NCI-H146 treated with DMSO at 0.1 percent for 48 hours (cell line): Measurements from ENCODE around the gene ZNF155.
A peak's percentile ranks its signal among the peaks of the same experiment; 100 is the strongest.

Experiments used
- DNase-seq: peaks from one replicate; lab custom pipeline; 2025; ENCODE audit not compliant: unreplicated experiment; lab: John Stamatoyannopoulos, UW

The ZNF155 gene

DNA sequence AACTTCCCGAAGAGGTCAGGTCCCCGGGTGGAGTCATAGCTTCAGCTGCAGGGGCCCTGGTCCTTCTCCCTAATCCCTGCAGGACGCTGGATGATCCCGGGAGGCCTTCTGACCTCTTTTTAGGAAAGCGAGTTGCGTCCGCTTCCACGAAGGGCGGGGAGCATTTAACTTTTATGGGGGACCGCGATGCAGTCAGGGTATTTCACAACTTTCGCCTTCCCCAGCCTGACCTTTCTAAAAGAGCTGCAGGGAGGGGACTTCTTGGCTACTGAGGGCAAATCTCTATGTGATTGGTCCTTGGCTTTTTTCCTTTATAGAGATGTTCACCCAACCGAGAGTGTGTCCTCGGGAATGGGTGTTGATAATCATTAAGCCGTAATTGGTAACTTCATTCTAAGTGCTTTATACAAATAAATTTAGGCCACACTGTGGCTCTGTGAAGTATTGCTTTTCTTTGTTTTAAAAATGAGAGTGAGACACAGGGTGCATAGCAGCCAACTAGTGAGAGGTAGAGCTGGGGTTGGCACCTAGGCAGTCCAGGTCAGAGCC is 19.5 kb downstream of the ZNF155 start:
- no peak for DNase-seq

DNA sequence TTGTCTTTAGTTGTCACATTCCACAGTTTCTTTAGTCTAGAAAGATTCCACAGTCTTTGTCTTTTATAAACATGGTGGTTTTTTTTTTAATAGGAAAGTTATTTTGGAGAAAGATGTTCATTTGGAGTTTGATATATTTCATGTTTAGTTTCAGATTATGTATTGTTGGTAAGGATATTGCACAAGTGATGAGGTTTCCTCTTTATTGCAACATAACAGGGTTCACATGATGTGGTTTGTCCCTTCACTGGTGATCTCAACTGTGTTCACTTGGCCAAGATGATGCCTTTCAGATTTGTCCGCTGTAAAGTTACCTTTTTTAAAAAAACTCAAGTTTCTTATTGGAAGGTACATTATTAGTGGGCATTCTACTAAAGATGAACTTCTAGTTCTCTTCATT is 22.0 kb downstream of the ZNF155 start:
- no peak for DNase-seq

DNA sequence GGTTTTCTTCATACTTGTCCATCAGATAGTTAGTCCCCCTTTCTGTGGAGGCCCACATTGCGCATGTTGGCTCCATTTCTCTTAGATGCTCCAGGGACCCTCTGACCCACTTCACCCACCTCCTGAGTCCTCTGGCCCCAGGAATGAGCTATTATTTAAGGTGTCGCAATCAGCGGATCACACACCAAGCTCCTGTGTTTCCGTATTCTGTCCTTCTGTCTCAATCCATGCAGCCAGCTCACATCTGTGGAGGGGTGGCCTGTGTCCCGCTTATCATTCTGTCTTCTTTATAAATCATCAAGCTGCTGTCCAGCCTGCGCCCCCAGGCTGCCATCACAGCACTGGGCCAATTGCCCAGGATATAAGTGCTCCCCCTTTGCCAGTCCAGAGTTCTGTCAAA is 23.5 kb downstream of the ZNF155 start:
- no peak for DNase-seq

DNA sequence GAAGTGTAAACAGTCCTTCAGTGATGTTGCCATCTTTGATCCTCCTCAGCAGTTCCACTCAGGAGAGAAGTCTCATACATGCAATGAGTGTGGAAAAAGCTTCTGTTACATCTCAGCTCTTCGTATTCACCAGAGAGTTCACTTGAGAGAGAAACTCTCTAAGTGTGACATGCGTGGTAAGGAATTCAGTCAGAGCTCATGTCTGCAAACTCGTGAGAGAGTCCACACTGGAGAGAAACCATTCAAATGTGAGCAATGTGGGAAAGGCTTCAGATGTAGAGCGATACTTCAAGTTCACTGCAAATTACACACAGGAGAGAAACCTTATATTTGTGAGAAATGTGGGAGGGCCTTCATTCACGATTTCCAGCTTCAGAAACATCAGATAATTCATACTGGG is 26.5 kb downstream of the ZNF155 start:
- DNase-seq, result no peak

DNA sequence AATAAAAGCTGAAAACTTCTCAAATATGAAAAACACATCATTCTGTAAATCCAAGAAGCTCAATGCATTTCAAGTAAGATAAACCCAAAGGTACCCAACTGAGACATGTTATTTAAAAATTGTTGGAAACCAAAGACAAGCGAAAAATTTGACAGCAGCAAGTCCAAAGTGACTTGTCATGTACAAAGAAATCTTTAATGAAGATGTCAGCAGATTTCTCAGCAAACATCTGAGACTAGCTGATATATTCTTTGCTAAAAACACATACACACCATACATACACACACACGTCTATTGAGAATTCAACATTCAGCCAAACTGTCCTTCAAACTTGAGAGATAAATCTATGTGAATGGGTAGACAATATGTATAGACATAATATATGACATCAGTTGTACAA is 35.5 kb downstream of the ZNF155 start:
- DNase-seq, result no peak

DNA sequence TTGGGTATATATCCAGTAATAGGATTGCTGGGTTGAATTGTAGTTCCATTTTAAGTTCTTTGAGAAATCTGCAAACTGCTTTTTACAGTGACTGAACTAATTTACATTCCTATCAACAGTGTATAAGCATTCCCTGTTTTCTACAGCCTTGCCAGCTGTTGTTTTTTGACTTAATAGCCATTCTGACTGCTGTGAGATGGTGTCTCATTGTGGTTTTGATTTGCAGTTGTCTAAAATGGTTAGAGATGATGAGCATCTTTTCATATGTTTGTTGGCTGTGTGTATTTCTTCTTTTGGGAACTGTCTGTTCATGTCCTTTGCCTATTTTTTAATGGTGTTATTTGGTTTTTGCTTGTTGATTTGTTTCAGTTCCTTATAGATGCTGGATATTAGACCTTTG is 37.2 kb downstream of the ZNF155 start:
- no peak for DNase-seq

DNA sequence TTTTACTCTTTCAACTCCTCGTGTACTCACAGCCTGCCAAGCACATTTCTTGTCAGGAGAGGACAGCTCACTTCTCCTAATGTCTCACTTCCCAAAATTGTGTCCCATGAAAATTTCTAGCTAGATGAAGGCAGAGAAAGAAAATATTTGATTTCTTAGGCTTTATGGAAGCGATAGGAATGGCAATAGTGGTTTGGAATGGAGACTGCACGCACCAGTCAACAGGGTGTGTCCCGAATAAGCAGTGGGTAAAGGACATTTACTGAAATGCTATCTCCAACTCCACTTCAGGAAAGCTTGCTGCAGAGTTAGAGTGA is 40.9 kb downstream of the ZNF155 start:
- DNase-seq, result no peak

DNA sequence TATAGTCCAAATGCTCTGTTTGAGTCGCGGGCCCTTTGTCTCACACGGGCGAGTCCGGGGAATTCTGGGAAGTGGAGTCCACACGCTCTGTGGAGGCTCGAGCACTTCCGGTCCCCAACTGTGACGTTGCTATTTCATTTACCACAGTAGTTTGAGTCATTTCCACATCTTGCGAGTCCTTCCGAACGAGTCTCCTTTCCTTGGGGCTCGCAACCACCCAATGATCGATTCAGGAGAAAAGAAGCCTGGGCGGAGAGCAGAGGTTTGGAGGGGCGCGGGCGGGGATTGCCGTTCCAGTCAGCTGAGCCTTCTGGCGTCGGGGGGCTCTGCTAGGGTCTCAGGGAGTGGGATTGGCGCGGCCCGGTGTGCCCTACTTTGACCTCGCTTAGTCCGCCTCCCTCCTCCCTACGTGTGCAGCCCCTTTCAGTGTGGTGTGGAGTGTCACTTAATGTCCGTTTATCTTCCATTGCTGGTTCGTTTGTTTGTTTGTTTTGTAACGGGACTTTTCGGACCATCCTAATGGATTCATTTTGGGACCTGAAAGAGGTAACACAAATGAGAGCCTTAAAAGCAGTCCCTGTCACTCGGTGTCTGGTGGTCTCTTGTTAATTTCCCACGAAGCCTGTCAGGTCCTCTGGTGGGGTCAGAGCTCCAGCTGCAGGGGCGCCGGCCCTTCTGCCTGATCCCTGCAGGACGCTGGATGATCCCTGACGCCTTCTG is 41.4 kb downstream of the ZNF155 start, which contains the start of gene ZNF222:
TSS of gene ZNF222 (plus strand) at position 163 of the 720 bp plus-strand sequence. CDS start at position 221, 58 bp downstream.
- DNase-seq, result peak; percentile 58

DNA sequence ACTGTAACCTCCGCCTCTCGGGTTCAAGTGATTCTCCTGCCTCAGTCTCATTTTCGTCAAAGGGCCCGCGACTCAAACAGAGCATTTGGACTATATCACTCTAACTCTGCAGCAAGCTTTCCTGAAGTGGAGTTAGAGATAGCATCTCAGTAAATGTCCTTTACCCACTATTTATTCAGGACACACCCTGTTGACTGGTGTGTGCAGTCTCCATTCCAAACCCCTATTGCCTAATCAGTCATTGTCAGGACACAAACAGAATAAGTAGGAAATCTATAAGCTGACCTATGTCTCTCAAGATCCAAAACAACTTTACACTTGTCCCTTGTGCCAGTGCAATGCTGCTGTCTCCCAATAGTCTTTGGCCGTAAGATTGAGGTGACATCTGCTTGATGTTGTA is 42.6 kb downstream of the ZNF155 start:
- DNase-seq, result no peak

DNA sequence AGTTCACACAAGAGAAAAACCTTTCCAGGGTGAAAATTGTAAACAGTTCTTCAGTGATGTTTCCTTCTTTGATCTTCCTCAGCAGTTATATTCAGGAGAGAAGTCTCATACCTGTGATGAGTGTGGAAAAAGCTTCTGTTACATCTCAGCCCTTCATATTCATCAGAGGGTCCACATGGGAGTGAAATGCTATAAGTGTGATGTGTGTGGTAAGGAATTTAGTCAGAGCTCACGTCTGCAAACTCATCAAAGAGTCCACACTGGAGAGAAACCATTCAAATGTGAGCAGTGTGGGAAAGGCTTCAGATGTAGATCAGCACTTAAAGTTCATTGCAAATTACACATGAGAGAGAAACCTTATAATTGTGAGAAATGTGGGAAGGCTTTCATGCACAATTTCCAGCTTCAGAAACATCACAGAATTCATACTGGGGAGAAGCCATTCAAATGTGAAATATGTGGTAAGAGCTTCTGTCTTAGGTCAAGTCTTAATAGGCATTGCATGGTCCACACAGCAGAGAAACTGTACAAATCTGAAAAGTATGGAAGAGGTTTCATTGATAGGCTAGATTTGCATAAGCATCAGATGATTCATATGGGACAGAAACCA is 48.1 kb downstream of the ZNF155 start:
- no peak for DNase-seq

DNA sequence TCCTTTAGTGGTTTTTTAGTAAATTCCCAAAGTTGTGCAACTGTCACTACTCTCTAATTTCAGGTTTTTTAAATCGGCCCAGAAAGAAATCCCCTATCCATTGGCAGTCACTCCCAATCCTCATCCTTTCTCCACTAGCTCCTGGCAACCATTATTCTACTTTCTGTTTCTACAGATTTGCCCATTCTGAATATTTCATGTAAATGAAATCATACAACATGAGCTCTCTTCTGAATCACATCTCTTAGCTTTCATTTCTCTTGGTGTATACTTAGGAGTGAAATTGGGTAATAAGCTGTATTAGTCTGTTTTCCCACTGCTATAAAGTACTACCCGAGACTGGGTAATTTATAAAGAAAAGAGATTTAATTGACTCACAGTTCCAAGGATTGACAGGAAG is 58.2 kb downstream of the ZNF155 start:
- no peak for DNase-seq
